Measurements from ENCODE around the gene MYB.
A peak's percentile ranks its signal among the peaks of the same experiment; 100 is the strongest.
"Not testable (repeated sequence)": the region's sequence is repeated elsewhere in the genome, so short reads cannot be mapped to it uniquely, and the experiment has no call there.

The MYB gene

DNA sequence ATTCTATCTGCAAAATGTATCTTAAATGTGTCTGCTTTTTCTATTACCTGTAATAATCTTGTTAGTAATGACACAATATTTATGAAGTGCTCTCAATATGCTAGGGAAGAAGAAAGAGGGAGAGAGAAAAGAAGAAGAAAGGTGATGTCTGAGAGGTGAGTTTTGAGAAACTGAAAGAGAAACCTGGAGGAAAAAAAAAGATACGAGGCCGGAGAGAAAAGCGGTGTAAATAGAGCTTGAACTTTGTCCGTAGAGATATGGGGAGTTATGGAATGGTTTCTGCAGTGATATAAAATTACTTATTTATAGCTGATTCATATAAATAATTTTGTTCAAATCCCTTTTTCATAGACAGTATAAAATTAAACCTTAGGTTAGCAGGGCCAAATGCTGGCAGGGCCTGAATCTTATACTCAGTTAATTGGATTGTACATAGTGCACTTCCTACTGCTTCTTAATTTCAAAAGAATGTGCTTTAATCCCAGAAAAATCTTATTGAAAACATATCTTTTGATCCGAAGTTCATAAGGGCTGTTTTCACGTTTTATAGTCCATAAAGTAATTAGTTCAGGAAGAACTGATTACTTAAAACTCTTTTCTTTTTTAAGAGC is 43.0 kb downstream of the MYB start:
- DNase-seq: no peak

DNA sequence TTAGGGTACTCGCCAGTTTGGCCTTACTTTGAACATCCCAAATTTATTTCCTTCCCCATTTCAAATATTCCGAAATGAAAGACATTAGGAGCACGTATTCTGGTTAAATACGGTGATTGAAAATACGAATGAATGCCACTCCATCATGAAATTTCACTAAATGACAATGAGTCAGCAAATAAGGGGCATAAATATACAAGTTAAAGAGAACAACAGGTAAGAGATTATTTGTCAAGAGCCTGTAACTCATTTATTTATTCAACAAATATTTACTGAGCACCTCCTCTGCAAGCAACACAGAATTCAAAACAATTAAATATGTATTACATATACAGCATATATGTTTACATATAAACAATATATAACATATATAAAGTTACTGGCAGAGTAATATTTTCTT is 44.8 kb downstream of the MYB start:
- no peak for DNase-seq

DNA sequence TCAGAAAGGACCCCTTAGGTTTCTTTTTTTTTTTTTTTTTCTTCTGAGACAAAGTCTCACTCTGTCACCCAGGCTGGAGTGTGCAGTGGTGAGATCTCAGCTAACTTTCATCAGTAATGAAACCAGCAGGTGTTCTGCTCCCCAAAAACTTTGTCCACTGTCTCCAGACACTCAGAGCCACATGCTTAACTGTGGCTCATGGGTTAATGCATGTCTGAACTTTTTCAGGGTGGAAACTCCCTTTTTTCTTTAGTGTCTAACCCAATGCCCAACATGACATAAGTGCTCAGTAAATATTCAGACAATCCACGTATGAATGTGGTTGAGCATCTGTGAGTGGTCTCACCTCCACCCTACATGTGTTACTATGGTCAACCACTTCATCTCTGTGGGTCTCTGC is 45.4 kb downstream of the MYB start:
- no peak for DNase-seq

DNA sequence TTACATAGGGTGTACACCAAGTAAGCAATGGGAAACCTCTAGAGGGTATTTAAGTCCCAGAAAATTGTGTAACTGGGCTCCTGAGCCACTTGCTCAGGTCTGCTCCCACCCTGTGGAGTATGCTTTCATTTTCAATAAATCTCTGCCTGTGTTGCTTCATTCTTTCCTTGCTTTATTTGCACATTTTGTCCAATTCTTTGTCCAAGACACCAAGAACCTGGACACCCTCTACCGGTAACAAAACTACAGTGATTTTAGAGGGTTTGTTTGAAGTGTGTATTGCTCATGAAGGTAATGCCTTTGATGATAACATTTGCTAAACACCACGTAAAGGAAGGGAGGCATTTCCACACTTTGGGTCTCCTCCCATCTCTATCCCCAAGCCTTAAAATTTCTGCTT is 46.2 kb downstream of the MYB start:
- no peak for DNase-seq

DNA sequence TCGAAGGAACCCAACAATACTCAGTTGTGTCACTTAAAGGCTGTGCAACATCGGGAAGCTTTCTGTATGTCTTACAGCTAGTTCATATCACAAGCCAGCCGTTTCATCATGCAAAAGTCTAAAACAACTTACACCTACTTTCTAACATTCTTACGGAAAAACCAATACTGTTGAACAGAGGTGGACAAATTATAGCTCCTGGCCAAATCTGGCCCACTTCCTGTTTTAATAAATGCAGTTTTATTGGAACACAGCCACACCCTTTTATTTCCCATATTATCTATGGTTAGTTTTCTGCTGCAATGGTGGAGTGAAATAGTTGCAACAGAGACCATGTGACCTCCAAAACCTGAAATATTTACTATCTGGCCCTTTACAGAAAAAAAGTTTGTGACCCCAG is 46.6 kb downstream of the MYB start:
- no peak for DNase-seq

DNA sequence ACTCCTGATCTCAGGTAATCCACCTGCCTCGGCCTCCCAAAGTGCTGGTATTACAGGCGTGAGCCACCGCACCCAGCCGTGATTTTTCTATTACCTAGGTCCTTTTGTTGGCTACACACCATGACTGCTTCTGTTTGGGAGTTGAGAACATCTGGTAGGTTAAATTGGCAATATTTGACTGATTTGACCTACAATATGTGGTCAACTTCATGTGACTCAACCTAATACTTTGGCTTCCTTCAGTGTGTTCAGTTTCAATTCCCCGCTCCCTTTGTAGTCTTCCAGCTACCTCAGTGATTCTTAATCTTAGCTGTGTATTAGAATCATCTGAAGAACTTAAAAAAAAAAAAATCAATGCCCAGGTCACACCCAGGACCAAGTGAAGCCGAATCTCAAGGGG is 47.4 kb downstream of the MYB start:
- DNase-seq: no peak

DNA sequence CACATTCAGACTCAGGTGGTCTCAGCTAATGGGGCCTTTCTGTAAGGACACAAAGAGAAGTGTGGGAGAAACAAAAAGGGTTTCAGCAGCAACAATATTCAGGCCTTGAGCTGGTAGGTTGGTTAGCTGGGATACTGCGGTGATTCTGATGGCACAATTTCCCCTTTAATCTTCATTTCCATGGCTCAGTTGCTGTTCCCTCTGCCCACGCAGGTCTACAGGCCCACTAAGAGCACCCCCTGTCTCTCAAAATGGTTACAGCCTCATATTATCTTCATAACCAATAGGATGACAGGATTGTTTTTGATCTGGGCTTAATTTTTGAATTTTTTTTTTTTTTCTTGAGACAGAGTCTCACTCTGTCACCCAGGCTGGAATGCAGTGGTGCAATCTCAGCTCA is 48.9 kb downstream of the MYB start:
- no peak for DNase-seq

DNA sequence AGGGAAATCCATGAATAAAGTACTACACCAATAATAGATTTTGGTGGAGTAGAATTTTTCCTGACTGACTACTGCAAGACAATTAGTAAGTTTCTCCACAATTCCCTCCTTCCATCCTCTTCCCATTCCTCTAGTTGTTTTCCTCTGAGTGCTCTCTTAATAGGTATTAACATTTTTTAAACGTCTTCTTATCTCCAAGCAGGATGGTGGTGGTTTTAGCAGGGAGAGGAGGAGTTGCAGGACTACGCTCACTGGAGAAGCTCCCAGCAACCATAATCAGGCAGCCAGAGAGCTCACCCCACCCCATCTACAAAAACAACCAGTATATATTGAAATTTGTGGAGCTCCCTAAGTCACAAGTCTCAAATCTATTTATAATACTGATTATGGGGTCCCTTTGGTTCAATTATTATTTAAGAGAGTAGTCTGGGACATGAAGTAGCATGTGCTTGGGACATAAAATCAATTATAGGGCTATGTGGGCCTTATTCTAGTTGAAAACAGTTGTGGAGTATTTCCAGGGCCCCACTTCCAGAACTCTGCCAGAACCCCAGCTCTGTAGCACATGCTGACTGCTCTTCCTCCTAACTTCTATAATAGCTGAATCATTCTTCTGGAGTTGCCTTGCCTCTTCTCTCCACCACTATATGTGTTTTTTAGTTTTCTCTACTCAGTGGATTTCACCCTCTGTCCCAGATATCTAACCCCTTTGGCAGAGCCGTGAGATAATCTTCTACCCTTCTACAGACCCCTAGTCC is 49.8 kb downstream of the MYB start:
- no peak for DNase-seq

DNA sequence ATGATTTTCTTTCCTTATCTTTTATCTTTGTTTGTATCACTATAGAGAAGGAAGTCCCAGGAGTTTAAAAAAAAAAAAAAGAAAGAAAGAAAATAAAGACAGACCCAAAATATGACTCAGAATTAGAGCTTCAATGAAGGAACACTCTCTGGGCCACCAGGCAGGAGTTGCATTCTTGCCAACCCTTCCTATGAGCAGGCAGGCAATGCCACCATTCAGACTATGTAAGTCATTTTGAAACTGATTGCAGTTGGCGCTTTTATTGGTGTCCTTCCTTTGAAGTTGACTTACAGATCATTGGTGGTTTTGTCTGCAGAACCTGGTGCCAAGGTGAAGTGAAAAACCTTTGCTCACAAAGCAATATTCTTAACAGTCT is 50.3 kb downstream of the MYB start:
- DNase-seq: no peak

DNA sequence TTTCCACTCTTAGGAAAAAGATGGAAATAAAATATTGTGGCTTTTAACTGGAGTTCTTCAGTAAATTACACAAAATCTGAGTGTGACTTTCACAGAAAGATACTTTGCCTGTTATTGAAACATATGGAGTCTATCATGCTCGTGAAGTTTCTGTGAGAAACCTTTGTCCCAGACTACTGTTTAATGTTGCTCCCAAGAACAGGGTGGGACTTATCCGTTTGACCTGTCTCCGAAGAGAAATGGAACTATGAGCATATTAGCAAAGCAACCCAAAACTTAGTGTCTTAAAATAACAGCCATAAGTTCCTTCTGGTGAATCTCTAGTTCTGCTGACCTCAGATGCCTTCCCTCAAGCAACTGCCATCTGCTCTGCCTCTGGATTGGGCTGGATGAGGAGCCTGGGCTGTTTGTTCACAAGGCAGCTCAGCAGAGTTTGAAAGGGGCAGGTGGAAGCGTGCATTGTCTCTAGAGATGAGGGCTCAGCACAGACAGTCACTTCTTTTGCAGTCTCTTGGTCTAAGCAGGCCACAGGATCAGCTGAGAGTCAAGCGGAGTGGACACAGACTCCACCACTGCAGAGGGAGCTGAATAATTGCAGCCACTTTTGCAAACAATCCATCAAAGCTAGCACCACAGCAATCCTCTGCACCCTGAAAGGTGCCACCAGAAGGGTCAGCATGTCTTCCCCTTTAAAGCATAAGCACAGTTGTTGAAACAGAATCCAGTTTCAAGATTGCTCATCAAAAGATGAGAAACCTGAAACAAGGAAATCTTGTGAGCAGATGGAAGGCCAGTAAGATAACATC is 52.8 kb downstream of the MYB start:
- no peak for DNase-seq

DNA sequence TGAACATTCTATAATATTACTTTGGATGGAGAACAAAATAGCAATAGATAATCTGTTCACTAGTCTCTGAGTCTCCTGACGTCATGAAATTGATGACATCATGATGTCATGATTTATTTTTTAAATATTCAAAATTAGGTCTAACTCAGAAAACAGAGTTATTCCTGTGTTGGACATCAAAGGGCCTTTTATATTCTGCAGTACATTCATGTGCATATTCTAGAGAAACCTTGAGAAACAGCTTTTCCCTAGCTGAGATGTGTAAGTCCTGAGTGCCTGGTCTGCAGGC is 53.3 kb downstream of the MYB start:
- no peak for DNase-seq

DNA sequence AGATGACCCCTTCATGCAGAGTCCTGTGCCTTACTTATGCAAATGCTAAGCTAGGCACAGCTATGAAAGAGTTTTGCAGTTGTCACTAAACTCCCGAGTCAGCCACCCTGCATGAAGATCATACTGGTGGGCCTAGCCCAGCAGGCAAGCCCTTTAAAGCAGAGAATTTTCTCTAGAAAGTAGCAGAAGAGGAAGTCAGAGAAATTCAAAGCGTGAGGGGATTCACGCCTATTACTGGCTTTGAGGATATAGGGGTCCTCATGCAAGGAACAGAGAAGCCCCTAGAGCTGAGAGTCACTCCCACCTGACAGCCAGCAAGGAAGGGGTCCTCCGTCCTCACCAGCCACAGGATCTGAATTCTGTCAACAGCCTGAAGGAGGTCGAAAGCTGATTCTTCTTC is 54.6 kb downstream of the MYB start:
- DNase-seq: no peak

DNA sequence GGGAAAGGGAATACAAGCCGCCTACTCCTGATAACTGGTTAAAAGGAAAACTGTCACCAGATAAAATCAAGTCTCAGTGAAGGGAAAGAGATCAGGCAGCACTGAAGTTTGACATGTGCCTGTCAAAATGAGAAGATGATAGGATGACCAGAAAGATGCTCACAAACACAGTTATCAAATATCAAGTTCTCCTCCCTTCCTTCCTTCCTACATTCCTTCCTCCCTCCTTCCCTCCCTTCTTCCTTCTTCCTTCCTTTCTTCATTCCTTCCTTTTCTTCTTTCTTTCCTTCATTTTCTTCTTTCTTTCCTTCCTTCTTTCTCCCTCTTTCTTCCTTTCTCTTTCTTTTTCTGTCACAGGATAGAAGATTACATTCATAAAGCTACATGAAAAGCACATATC is 55.2 kb downstream of the MYB start:
- no peak for DNase-seq

DNA sequence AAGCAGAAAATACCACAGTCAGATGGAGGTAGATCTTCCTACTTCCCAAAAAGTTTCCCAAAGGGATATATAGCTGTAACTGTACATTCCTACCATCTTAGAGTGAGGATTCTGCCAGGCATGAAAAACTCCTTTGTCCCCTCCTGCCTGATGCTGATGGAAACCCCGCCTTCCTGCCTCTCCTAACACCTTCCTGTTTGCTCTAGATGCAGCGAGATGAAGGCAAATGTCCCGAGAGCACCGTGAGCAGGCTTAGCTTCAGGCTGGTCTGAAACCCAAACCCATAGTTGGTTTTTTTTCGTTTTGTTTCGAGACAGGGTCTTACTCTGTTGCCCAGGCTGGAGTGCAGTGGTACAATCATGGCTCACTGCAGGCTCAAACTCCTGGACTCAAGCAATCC is 55.6 kb downstream of the MYB start:
- no peak for DNase-seq

DNA sequence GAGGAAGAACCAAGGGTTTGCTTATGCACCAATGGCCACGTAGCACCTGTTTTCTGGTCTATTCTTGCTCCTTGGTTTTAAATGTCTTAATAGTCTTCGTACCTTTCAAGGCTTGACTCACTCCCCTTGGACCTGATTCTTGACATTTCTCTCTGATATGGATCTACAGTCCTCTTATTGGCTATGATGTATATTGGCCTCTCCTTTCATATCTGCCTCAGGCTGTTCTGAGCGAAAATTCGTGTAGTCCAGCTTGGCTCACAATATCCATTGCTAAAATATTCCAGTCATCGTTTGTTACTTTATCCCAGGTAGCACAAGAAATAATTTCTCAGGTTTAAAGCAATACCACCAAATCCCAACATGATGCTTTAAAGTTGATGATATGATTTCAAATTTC is 59.6 kb downstream of the MYB start:
- no peak for DNase-seq

DNA sequence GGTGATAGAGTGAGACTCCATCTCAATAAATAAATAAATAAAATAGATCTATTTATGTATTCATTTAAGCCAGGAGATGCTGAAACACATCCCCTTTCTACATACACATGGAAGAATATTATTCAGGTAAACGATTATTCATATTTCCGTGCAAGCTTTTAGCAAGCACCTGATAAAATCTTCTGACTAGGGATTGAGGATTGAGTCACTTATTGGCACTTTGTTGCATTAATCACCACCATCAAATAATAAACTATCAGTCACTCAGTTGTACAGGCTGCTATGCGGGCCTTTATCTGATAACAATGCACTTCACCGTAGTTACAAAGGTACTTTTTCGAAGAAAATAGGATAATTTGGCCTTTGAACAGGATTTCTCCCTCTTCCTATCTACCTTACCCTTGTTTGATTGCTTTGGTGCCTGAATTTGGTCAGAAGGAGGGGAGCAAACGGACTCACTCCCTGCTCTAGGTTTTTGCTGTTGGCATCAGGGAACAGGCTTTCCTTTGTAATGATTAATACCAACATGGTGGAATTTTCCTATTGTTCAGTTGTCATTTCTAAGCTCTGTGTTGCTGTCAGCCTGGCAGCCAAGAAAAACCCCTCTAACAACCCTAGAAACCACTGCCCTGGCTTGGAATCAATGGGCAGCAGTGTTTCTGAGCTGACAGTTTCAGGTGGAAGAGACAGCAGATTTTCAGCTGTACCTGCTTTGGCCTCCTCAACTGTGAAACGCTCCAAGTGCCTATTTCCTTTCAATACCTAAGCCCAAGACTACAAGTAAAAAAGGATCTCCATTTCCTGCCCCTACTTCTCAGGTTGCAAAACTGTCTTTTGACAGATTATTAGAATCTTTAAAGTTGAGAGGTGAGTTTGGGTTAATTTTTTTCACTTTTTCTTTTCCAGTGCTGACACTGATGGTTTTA is 63.0 kb downstream of the MYB start:
- no peak for DNase-seq

DNA sequence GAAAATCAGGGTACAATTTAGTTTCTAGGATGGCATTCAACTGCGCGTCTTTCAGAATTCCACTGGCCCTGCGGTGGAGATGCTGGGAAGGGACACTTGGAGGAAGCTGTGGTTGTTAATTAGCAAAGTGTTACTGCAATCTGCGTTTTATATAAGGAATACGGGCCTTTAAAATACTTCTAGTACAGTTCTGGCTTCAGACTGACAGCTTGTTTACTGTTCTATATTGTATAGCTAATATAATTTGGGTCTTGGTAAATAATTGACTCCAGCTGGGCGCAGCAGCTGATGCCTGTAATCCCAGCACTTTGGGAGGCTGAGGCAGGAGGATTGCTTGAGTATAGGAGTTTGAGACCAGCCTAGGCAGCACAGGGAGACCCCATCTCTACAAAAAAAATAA is 63.7 kb downstream of the MYB start:
- DNase-seq: no peak

DNA sequence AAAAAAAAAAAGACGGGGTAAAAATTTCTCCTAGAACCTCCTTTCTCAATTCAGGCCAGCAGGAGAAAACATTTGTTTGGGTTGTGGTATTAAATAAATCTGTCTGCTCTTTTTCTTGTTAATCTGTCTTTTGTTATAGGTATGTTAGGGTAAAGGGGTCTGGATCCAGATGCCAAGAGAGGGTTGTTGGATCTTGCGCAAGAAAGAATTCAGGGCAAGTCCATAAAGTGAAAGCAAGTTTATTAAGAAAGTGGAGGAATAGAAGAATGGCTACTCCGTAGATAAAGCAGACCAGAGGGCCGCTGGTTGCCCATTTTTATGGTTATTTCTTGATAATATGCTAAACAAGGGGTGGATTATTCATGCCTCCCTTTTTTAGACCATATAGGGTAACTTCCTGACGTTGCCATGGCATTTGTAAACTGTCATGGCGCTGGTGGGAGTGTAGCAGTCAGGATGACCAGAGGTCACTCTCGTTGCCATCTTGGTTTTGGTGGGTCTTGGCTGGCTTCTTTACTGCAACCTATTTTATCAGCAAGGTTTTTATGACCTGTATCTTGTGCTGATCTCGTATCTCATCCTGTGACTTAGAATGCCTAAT is 65.4 kb downstream of the MYB start:
- DNase-seq: not testable (repeated sequence)

DNA sequence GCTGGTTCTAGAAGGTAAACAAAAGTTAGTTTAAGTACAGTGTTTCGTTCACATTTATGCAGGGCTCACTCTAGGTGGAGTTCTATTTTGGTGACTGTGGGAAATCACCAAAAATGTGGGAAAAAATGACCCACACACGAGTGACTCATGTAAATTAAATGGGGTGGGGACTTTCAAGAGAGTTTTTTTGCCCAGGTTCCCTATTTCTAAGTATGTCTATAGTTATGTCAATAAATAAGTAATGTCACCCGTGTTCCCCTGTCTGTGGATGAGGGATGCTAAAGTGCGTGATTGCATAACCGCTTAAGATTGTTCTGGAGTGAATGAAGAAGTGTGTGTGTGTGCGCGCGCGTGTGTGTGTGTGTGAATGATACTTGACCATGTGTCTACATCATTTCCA is 69.1 kb downstream of the MYB start:
- no peak for DNase-seq

DNA sequence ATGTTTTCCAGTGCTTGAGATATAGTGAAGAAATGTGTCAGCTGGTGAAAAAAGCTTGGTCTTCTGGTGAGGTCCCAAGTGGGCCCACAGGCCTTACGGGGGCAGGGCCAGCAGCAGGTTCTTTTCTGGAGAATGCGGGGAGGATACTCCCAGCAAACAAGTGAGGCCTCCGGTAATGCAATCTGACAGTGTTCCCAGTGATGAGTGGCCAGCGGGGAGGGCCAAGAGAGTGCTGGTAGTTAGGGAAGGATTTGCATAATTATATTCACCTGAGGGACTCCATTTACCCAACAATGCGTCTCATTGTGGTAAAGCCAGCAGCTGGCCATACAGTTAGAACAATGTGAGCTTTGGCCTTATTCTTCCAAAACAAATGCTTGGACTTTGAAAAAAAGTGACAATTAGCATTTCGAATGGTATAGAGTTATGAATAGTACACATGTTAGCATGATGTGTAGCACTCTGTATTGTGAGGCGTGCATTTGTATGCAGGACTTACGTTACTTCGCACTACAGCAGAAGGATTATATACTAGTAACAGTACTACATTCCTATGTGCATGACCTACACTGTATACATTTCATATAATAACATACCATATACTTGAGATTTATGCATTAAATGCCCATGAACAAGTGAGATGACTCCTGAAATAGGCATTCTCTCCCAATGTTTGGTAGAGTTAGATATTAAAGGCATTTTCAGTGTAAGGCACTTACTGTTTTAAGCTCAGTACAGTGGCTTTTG is 69.8 kb downstream of the MYB start:
- no peak for DNase-seq

DNA sequence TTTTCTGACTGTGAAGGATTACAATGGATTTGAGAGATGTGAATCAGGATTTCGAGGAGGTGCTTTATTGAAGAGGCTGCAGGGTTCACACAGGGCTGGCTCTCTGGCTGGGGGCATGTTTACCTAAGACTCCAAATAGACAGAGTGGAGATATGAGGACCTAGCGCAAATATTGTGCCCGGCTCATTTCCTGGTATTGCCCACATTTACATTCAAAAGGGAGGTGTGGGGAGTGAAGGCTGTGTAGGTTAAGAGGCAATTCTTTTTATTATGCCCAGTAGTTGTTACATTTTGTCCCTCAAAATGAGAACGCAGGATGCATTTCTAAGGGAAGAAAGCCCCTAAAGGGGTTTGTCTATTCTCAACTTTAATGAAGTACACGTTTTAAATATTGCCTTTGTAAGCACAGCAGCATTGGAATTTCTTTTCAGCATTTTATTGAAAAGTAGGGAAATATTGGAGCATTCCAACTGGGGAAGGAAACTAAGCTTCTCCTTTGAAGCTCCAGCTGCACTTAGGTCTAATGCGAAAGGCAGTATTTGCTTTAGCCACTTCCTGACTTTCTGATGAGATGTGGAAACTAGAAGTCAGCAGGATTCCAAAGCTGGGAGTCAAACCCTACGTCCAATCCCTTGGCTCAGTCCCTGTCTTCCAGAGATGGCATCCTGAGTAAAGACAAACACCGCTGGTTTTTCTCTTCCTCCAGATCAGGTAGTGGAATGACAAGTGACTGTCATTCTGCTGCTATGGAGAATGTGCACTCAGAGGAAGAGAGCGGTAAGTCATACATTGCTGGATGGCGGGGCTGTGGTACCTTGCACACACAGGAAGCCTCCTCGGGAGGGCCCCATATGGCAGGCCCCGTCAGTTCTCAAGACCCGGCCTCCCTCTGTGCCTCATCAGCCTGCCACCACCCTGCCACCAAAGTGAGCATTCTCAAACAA is 70.7 kb downstream of the MYB start:
- peak; percentile 67 for DNase-seq
